Activated CD4-positive, CD25-positive, alpha-beta regulatory T cell treated with anti-CD3 and anti-CD28 coated beads, Interleukin-2, amount 50 U/mL, for 16 hours (primary cell): ENCODE data around the gene KCNIP3.
"Not testable (repeated sequence)": the region's sequence is repeated elsewhere in the genome, so short reads cannot be mapped to it uniquely, and the experiment has no call there.

ENCODE experiments used
- DNase-seq: peaks from one replicate; pipeline ENCODE4 v3.0.0-alpha.2; 2020; ENCODE audit warnings: low read depth, low spot score

The KCNIP3 gene

DNA sequence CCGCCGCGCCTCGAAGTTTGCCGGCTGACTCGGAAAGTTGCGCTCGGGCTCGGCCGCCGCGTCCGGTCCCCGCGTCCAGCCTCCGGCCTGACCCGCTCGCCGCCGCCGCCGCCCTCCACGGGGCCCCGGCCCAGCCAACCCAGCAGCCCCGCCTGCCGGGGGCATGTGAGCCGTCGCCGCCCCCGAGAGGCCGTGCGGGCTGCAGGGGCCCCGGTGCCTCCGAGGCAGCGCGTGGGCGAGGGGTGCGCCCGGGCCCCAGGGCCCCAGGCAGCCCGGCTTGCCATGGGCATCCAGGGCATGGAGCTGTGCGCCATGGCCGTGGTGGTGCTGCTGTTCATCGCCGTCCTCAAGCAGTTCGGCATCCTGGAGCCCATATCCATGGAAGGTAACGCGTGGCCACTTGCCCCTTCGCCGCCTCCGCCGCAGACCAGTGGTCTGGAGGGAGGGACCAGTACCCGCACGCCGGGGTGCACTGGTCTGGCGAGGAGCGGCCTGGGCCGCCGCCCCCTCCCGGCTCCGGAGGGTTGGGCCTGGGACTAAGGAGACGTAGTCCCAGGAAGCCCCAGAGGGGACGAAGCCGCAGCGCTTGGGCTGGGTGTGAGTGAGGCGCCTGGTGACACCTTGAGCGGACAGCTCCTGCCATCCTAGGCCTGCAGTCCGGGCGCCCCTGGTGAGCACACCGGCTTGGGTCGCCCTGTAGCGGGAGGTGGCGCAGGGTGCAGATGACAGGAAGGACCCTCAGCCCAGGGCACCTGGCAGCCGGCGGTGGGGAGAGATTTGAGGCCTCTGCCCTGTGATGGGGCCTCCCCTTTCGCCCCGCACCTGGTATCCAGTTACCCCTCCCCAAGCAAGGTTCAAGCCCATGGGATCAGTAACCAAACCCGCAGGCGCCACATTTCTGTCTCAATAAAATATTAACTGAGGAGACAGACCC, 49.9 kb downstream of the KCNIP3 start:
- no peak for DNase-seq

GRCh38 chr2:95347681-95348608, 50.8 kb downstream of the KCNIP3 start:
- no peak for DNase-seq

GRCh38 chr2:95348609-95349567, 51.7 kb downstream of the KCNIP3 start:
- no peak for DNase-seq

DNA sequence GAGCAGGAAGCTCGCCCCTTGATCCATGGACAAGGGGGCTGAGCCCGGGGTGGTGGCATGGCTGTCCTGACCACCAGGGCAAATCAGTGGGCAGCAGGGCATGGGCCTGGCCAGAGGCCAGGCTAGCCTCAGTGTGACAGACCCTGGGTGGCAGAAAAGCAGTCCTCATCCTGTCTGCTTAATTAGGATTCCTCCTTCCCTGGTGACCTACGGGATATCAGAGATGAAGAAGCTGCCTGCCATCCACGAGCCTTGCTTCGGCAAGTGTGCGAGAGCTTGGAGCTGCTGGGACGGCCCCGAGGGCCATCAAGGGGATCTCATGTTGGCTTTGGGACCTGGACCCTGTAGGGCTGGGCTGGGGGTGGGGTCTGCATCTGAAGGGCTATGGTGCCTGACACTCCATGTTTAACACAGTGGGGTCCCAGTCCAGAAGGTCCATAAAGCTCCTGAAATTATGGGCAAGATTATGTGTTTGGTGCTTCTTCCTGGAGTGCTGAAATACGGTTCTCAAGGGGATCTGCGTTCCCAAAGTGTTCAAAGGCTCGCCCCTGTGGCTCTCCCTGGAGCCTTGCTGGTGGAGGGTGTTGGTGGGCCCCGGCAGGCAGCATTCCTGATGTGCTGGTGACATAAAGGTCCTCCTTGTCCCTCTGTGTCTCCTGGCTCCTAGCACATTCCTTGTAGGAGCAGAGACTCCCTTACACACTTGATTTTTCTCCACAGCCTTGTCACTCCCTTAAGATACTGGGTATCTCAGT, 52.6 kb downstream of the KCNIP3 start:
- DNase-seq: no peak

DNA sequence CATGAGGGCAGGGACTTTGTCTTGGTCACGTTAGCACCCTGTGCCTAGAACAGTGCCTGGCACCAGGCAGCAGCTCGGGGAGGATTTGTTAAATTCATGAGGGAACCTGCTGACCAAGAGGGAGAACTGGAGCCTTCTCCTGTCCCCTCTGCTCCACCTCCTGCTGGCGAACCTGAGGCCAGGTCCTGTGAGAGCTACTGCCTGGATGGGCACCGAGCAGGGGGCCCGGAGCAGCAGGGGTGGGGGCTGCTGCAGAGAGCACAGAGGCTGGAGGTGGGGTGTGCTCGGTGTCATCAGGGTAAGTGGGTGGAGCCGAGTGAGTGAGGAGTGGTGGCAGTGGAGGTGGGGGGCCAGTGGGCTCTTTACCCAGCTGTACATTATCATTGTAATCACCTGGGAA, 53.2 kb downstream of the KCNIP3 start:
- no peak for DNase-seq

DNA sequence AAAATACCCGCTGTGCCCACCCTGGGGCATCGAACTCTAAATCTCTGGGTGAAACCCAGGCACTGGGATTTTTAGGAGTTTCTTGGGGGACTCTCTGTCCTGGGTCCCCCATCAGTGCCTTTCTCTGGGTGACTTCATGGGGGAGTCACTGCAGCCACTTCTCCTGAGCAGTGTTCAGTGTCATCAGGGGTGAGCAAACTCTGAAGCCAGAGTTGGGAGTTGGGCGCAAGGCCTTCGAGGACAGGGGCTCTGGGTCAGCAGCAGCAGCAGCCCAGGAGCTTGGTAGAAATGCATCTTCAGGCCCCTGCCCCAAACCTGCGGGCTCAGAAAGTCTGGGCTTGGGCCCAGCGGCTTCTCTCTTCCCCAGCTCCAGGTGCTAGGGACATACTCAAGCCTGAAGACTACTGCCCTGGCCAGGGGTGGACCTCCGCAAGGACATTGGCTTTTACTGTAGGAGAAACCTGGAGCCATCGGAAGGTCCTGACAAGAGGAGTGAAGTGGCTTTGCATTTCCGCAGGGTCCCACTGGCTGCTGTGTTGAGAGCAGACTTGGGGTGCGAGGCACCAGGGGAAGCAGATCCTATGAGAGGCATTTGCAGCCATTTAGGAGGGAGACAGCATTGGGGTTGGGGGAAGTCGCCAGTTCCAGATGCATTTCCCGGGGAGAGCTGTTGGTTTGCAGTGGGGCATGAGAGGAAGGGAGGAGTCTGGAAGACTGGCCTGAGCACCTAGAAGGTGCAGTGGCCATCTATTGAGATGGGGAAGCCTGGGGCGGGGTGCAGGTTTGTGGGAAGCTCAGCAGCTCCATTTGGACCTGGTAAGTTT, 53.8 kb downstream of the KCNIP3 start:
- no peak for DNase-seq

- no peak for DNase-seq
Measured at GRCh38 chr2:95351598-95351915, 54.4 kb downstream of the KCNIP3 start.

DNA sequence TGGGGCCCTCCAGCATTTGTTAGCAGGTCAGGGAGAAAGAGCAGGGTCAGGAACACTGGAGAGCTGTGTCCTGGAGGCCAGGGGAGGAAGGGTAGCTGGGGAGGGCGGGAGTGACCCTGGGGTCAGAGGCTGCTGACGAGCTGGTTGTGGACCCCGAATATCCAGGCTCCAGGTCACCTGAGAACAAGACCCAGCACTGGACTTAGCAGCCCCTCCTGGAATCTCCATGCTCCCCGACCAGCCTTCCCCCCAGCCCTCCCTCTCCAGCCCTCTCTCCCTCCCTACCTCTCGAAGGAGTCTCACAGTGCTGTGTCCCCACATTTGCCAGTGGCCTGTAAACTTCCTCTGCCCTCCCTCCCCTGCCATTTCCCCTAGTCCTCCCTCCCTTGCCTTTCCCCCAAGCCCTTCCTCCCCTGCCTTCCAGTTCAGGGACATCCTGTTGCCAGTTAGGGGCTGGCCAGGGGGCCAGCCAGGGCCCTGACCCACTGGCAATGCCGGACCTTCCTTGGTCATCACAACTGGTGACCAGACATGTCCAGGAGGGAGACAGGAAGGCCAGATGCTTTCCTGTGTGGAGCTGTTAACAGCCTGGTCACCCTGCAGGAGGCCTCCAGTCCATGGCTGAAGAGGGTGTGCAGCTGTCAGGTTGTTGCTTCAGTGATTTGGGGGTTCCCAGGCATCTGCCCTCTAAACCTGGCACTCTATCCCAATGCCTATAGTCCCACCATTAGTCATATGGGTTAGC, 55.3 kb downstream of the KCNIP3 start:
- DNase-seq: no peak

DNA sequence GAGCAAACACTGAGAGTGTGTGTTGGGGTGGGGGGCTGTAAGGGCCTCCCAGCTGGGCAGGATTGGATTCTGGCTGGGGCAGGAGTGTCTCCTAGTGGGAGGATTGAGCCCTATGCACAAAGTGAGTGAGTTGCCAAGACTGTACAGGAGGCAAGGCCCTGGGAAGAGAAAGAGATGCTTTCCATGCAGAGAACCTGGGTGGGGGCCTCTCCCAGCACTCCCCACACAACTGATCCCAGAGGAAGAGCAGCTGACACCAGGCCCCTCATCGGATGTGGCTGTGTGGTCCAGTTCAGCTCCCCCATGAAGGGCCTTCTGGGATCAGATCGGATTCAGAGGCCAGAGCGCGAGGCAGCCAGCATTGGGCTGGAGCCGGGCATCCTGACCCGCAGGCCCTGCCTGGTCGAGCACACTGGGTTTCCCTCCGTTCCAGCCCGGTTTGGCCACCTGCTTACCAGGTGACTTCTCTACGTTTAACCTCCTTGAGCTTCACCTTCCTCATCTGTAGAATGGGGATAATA, 56.0 kb downstream of the KCNIP3 start:
- no peak for DNase-seq

- DNase-seq: no peak
Measured at GRCh38 chr2:95353613-95354468, 56.7 kb downstream of the KCNIP3 start.

- DNase-seq: no peak
Measured at GRCh38 chr2:95354469-95354901, 57.3 kb downstream of the KCNIP3 start.

DNA sequence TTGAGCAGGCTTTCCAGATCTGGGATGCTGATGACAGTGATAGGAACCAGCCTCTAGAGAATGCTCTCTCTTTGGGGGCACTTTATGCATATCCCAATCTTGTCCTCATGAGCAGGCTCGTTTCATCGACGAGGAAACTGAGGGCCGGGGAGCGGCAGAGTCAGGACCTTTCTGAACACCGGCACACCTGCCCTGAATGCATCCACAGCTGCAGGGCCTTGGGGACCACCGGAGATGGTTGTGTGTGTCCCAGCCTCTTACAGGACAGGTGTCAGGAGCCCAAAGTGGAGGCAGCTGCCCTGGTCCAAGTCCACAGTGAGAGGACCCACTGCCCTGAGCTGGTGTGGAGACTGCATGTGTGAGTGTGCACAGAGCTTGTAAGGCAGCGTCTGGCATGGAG, 57.8 kb downstream of the KCNIP3 start:
- DNase-seq: no peak

GRCh38 chr2:95355486-95355885, 58.3 kb downstream of the KCNIP3 start:
- DNase-seq: not testable (repeated sequence)

GRCh38 chr2:95356821-95357700, 59.9 kb downstream of the KCNIP3 start:
- DNase-seq: no peak

GRCh38 chr2:95357717-95358280, 60.7 kb downstream of the KCNIP3 start:
- DNase-seq: no peak

- no peak for DNase-seq
Measured at GRCh38 chr2:95359031-95359430, 61.9 kb downstream of the KCNIP3 start.
